ENCODE data around the gene EGFL8.

Gene EGFL8

DNA sequence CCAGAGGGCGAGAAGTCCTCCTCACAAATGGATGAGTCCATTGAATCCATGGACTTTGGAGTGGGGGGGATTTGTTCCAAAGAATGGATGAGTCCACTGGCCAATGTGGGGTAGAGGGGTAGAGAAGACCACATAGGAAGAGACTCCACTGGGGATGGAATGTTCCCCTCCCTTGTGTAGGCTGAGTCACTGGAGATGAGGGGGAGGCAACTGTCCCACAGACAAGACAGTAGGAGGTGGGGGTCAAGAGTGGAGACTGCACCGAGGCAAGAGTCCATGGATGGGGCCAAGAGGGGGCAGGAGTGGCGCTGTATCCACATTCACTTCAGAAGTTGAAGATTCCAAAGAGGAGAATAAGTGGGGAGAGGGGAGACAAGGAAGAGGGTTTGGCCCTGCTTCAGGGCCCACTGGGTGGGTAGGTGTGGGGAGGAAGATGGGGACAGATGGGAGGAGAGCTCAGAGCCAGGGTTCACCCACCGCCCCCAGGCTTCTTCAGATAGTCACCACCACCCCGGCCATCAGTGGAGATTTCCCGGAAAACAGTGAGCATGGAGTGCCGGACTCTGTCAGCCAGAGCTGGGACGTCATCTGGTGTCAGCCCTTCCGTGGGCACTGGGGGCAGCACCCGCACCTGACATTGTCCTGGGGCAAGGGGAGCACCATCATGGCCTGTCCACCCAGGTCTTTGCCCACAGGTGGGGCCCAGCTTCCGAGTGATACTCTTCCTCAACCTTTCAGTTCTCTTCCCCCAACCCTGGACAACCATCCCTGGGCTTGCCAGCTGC, 4.6 kb downstream of the EGFL8 start:
- no peak for DNase-seq

DNA sequence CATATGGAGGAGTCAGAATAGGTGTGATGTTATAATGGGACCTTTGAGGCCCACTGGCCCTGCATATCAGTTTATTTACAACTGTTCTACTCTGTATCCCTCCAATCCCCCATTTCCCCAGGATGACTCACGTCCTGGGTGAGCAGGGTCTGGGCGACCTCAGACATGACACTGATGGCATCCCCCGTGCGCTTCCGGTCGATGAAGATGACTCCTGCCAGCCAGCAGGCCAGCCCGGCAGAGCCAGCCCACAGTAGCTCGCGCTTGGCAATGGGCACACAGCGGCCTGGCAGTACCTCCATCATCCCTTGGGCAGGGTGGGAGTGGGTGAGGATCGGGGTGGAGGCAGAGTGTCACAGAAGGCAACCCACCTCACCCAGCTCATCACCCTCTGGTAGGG, 5.9 kb downstream of the EGFL8 start:
- no peak for DNase-seq

DNA sequence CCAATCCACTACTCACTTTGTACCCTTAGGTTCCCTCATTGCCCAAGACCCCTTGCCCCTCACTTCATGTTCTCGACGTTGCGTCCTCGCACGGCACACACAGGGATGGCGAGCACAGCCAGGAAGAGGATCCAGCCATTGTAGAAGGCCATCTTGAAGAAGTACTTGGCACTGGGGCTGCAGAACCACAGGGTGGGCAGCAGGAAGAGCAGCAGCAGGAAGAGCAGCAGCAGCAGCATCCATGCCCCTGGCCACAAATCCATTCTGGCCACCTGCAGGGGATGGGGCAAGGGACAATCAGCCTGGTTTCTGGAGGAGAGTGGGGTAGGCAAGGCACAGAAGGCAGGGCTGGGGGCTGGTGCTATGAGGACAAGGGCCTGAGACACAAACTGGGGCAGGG, 6.8 kb downstream of the EGFL8 start:
- no peak for DNase-seq

DNA sequence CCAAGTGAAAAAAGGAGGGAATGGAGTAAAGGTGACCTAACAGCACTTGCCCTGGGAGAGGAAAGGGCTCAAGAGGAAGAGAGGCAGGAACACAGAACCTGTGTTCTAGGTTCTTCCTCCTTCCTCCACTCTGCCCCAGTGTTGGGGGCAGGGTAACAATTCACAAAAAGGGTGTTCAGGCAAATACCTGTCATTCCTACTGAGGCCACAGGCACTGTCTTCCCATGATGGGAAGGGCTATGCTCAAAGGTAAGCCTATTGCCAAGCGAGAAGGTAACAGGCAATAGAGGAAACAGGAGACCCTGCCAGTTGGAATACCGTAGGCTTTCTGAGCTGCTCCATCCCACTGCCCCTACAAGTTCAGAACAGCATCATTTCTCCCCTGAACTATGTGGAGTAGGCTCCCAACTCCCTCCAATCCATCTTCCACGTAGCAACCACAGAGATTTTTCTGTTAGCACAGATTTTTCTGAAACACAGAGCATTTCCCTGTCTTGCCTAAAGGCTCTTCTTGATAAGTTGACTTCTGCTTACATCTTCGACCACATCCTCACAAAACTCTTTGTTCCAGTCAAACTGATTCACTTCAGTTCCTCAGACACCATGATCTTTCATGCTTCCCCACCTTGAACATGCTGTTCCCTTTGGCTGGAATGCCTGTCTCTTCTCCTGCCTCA, 8.8 kb downstream of the EGFL8 start:
- no peak for DNase-seq

DNA sequence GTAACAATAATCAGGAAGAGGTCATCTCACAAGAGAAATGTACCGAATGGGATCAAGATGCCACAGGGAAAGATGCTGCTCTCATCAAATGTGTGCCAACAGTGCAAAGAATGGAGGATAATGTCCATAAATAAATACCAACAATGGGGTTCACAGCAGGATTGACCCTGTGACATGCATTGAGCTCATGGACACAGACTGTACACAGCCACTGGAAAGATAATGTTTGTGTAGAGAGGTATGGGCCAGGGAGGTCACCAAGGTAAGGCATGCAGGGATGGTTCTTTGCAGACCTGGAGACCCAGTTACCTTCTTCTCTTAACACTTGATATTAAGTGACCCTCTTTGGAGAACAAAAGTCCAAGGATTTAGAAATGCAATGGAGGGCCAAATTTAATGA, 10.0 kb downstream of the EGFL8 start:
- no peak for DNase-seq

DNA sequence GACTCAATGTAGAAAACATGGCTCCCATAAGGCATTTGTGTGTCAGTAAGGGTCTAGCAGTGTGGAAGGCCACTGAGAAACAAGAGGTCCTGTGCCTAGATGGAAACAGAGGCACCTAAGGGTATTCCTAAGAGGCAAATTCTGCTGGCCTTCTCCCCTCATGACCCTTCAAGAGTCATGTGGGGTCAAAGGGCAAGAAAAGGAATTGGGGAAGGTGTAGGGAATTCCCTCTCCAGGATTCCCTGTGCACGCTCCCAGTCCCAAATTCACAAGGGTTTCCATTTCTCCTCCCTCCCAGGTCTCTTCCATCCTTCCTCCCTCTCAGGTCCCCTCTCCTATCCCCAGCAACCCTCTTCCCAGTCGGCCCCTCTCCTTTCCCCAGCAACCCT, 10.9 kb downstream of the EGFL8 start:
- DNase-seq = no peak

DNA sequence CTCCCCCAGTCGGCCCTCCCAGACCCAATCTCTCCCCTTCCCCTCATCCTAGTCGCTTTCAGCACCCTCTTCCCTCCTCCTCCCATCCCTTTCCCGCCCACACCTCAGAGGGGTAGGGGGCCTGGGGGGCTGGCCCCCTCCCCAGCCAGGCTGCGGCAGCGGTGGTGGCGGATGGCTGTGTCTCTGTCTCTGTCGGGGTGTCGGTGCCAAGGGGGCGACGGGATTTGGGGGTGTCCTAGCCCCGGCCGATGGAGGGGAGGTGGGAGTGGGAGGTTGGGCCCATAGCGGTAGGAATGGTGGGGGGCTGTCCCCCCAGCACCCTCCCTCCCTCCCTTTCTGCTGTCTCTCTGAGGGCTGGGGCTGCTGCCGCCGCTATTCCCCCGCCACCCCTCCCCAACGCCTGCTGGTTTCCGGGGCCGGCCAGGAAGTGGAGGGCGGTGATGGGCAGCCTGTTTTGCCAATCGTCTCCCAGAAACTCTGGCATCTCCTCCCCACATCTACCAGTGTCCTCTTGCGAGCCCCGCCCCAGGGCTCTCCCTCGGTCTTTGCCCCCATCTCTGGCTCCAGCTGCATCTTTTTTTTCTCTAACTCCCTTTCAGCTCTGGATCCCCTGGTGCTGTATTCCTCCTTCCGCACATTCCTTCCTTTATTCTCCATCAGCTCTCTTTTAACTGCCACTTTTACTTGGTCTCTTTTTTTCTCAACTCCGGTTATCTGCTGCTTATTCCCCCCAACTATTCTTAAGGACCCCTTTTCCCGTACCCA, 11.5 kb downstream of the EGFL8 start, which contains the start of gene AGPAT1:
Gene AGPAT1 (minus strand): TSS at position 374 of the 765 bp plus-strand sequence. CDS start 4,588 bp downstream, outside the sequence.
- DNase-seq = peak; percentile 97

DNA sequence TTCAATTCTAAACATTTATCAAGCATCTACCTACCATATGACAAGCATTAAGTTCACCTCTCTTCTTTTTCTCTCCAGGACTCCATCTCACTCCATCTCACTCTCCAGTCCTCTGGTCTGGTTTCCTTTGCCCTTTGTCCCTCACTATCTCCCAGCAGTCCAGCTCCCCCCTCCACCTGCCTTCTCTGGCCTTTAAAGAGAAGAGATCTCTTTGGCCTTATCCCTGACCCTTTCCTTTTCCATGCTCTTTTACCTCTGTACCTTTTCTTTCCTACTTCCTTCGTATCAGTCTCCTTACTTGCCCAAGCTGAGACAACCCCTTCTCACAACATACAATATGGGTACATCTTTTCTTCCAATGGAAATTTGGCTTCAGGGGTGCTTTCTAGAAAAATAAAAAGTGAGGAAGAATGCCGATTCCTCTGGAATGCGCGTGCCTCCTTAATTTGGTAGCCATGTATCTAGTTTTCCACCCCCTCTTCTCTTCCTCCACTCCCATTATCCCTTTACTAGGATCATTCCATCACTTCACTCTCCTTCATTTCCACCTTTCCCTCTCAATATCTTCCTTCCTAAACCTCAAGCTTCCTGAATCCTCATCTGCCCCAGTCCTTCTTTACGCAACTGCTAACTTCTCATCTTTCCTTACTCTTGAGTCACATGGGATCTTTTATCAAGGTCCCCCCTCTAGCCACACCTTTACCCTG, 12.2 kb downstream of the EGFL8 start:
- no peak for DNase-seq

DNA sequence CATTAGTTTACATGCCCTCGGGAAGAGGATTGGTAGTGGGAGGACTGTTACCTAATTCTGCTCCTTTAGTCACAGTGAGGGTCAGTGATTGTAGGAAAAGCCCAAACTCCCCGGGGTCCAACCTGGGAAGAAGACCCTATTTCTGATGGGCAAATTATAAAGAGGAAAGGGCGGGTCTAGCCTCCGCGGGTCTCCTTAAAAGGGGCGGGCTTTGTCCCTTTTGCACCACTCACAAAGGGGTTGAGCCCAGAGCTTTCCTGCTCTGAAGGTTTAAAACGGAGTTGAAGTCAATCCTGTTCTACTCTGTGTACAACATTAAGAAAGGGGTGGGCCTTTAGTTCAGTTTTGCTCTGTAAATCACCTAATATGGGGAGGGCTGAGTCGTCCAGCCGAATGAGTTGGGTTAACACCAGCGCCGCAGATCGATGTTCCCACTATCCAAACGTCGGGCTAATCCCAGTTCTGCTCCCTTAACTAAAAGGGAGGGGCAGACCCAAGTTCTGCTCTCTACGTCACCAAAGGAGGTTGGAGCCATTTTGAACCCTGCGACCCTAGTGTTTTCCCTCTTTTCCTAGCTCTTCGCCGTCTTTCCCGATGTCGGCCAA, 12.9 kb downstream of the EGFL8 start:
- no peak for DNase-seq

DNA sequence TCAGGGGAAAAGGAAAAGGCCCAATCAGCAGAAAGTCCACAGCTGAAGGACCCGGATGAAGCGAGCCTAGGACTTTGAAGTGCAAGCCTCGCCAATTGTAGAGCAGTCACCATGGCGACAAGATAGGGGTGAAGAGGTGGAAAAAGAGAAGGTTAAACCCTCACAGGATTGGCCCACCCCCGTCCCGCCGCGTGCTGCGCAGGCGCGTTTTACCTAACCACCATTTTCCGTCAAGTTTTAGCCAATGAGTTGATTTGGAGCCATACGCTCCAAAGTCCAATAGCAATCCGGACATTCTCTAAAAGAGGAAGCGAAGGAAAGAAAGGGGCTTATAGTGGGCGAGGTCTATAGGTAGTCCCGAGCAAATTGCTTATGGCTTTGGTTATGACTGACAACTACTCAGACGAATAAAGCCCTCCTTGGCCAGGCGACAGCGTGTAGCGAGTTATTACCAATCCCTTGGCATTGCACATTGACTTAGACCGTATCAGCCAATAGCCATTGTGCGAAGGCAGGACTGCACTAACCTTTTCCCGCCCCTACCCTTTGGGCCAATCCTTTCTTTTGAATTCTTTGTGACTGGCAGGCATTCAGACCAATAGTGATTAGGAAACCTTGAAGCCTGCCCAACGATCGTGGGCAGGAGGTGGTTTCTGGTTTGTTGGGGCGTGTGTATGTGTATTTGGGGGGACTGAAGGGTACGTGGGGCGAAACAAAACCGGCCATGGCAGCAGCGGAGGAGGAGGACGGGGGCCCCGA, 13.6 kb downstream of the EGFL8 start, which contains the start of gene RNF5:
Gene RNF5 (plus strand): TSS at position 618 of the 759 bp plus-strand sequence. CDS start 107 bp downstream, at position 725.
- peak; percentile 93 for DNase-seq

DNA sequence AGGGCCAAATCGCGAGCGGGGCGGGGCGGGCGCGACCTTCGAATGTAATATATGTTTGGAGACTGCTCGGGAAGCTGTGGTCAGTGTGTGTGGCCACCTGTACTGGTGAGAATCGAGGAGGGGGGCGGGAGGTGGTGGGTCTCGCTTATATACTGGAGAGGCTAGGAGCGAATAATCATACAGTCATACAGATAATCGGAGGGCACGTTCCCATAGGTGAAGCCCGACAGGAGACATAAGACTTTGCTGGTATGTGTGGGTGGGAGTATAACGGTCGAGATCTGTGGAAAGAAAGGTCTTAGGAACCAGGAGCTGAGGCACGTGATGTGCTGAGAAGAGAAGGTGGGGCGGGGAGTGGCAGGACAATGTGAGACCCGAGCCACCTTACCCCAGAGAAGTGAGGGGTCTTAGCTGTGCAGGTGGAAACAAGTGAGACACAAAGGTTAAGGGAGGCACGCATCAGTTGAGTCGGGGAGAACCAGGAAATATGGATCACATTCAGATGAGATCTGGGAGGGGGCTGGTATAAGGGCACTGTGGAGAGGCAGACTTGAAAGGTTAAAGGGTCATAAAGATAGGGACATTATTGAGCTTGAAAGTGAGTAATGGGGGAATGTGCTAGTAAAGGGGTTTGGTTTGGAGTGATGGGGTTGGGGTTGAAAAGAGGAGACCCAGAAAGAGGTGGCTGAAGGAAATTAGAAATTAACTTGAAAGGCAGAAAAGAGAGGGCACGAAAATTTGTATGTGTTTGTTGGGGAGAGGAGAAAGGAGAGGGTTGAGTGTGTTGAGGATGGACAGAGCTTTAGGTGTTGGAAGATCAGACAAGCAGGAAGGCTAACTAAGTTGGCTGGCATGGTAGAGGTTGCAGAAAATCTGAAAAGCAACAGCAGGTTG, 14.4 kb downstream of the EGFL8 start:
- DNase-seq = no peak

DNA sequence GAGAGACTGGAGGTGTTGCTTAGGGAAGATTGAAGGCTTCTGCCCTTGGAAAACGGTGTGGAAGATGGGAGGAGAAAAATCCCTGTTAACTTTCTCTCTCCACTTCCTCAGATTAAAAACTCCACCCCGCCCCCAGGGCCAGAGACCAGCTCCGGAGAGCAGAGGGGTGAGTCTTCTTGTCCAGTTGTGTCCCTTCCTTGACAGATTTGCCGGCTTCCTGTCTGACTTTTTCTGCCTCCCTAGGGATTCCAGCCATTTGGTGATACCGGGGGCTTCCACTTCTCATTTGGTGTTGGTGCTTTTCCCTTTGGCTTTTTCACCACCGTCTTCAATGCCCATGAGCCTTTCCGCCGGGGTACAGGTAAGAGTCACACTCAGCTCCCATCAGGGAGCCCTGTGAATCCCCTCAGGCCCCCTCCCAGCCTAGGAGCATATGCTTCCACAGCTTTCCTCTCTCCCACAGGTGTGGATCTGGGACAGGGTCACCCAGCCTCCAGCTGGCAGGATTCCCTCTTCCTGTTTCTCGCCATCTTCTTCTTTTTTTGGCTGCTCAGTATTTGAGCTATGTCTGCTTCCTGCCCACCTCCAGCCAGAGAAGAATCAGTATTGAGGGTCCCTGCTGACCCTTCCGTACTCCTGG, 15.5 kb downstream of the EGFL8 start:
- DNase-seq = no peak

DNA sequence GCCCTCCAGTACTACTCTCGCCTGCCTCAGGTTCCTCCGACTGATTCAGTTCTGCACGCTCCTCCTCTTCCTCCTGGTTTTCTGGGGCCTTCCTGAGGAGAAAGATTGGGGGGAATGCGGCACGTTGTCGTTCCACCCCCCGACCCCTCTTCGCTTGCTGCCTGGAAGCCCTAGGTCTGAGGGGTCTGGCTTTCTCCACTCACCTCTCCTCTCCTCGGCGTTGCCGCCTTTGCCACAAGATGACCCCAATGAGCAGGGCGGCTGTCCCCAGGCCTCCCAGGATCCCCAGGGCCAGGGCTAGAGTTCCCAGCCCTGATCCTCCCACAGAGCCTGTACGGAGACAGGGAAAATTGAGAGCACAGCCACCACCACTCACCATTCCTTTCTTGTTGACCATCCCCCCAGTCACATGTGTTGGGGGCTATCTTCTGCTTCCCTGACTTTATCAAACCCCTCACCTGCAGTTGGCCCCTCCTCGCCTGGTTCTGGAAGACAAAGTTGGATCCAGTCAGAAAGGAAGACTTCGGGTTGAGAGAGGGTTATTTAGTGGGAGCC, 16.8 kb downstream of the EGFL8 start:
- no peak for DNase-seq

DNA sequence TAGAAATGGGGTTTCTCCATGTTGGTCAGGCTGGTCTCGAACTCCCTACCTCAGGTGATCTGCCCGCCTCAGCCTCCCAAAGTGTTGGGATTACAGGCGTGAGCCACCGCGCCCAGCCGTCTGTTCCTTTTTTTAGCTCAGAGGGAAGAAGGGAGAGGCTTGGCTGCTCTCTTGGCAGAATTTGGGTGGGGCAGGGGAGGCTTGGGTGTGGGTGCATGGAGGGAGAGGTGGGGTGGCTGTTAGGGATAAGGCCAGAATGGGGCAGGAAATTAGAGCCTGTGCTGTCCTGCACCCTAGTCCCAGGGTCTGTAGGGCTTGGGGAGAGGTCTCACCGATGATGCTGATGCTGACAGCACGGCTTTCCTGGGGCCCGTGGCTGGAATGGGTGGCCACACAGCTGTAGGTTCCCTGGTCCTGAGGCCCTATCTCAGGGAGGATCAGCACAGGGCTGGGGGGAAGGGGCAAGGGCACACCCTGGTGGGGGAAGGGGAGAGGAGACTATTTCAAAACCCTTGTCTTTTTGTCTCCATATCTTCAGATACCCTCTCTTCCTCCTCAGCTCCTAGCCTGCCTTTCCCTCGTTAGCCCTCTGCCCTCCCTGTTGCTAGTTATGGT, 17.6 kb downstream of the EGFL8 start:
- no peak for DNase-seq

DNA sequence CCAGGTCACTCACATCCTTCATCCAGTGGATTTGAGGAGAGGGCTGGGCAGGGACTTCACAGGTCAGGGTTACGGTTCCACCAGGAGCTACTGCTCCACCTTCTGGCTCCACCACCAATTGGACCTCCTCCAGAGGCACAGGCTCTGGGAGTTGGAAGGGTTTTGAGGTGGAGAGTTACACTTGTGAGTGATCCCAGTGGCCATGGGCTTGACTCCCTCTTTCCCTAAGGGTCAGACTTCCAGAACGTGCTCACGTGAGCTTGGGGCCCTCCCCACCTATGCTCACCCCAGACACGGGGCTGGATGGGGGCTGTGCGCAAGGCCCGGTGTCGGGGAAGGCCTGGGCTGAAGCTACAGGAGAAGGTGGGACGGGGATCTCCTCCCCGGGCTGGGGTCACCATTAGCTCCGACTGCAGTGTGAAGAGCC, 18.2 kb downstream of the EGFL8 start:
- DNase-seq = no peak

DNA sequence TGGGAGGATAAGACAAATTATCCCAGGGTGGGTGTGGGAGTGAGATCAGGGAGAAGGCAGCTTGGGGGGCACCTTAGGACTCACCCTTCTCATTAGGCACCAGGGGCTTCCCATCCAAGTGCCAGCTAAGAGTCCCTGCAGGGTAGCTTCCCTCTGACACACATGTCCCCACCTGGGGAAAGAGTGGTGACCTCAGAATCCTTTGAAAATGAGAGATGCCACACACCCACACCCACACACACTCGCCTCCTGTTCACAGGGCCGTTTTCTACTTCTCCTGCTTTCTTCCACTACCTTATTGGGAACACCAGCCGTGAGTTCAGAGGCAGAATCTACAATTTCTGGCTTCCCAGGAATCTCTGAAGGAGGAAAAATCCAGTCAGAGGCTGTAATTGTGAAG, 18.6 kb downstream of the EGFL8 start:
- no peak for DNase-seq

DNA sequence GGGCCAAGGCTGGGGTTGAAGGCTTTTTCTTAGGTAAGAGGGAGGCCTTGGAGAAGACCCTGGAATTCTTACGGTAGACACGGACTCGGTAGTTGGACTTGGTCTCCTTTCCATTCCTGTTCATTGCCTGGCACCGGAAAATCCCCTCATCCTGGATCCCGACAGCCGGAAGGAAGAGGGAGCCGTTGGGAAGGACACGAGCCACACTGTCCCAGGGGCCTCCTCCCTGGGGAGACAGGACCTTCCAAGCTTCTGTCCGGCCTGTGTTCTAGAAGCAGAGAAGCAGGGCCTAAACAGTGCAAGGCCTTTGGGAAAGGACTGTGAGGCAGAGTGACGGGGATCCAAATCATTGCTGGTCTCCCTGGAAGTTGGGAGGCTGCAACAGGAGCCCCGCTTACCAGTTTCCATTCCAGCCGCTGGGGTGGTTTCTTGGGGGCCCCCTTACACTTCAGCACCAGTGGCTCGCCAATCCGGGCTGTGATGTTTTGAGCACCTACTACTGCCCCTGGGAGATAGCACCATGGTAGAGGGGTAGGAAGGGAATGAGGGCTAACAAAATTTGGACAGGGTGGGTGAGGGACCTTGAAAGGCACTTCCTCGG, 19.2 kb downstream of the EGFL8 start:
- no peak for DNase-seq

DNA sequence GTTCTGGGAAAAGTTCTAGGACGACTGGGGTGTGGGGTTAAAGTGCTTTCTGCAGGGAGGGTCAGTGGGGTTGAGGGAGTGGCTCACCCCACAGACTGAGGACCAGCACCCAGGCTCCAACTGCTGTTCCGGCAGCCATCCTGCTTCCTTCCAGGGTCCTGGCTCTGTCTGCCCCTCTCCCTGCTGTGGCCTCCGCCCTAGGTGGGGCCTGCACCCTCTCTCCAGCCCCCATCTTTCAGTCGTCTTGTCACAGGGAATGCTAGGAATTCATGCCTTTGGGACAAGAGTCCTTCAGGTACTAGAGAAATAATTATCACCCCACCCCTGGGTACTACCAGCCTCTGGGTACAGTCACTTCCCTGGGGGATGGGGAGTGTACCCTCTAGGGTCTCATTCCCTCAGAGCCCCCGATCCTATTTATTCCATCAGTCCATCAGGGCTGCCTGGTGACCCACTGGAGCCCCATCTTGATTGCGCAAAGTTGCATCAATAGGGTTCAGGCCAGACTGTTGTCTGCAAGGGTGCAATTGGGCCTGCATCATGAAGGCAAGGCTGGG, 19.8 kb downstream of the EGFL8 start, which contains the start of gene AGER:
Gene AGER (minus strand): TSS at position 170 of the 557 bp plus-strand sequence. CDS start 31 bp downstream, at position 139.
- DNase-seq = no peak

Measured in activated gamma-delta T cell treated with Interleukin-2 at 50 U/mL for 16 hours (primary cell).